K562 (cell line): Measurements from ENCODE around the gene KIF14. TPM values are rescaled to one million over a fixed set of nuclear protein-coding genes. Genes with fewer than 3 reads are reported as not detected.

ENCODE experiments used
- ATAC-seq: fragments of 200-7000 bp; cut with Tn5 transposase; 3 replicates; pipeline ENCODE4 v1.9.1; 2020; ENCODE audit warnings: moderate library complexity
- Bru-seq: library from RNA; stranded (reverse); fragments of 400-500 nt; gene quantifications from one replicate; lab custom pipeline; 2021; lab: Mats Ljungman, UMichigan
- BruChase-seq, 2 experiments: library from RNA; stranded (reverse); fragments of 400-500 nt; gene quantifications; one replicate each; lab custom pipeline; 2021; lab: Mats Ljungman, UMichigan
- BruUV-seq: library from RNA; stranded (reverse); fragments of 400-500 nt; replicated peaks from 2 replicates; lab custom pipeline; 2021; lab: Mats Ljungman, UMichigan
- CTCF ChIA-PET: fragments of 300-600 bp; formaldehyde crosslinking; extraction: SDS; loops from one replicate; lab custom pipeline; 2021; ENCODE audit warnings: low intra/inter-chr PET ratio; lab: Yijun Ruan, JAX
- POLR2A ChIA-PET: fragments of 300-600, 350-650 bp; sonication (Branson Sonifier 250); formaldehyde crosslinking; extraction: SDS; loops from one replicate; lab custom pipeline; 2021; ENCODE audit warnings: antibody characterized with exemption, inconsistent platforms; lab: Yijun Ruan, JAX
- DNase-seq, 4 experiments: peaks; one replicate each; pipeline versions ENCODE4 v3.0.0 to v3.0.0-alpha.2; 2011 to 2018; ENCODE audit warnings: low spot score in 3 of 4, mixed read lengths in 3 of 4; ENCODE audit errors: extremely low read depth in 1 of 4
- FAIRE-seq: peaks from 2 replicates; lab custom pipeline; 2011; peaks lifted over from hg19 to GRCh38; lab: Jason Lieb, UNC
- H2AFZ ChIP-seq: 2 replicates; pipeline ENCODE4 v1.6.0; 2011; ENCODE audit warnings: low read depth, low read length, control low read depth, inconsistent platforms
- H3K27ac ChIP-seq: fragments of 200-600 bp; 3 replicates; pipeline ENCODE4 v1.8.0; 2011; ENCODE audit warnings: low read depth, mild to moderate bottlenecking, control low read depth, inconsistent platforms, low read length, moderate library complexity, mixed read lengths; ENCODE audit errors: extremely low read depth
- H3K27me3 ChIP-seq, 2 experiments: fragments of 300-600 bp in 1 of 2; 2 replicates in 1 of 2; 3 replicates in 1 of 2; pipeline versions ENCODE4 v1.6.0 to v1.8.0; 2011; ENCODE audit warnings: inconsistent platforms in 2 of 2, low read length in 2 of 2, mild to moderate bottlenecking in 1 of 2, mixed read lengths in 1 of 2, moderate library complexity in 1 of 2; ENCODE audit not compliant: control insufficient read depth in 2 of 2, insufficient read depth in 2 of 2
- H3K36me3 ChIP-seq: fragments of 300-600 bp; 3 replicates; pipeline ENCODE4 v1.8.0; 2011; ENCODE audit warnings: mild to moderate bottlenecking, low read length, inconsistent platforms; ENCODE audit not compliant: control insufficient read depth, insufficient read depth
- H3K4me1 ChIP-seq, 2 experiments: fragments of 200-600 bp in 1 of 2; replicated peaks in 1 of 2; 2 replicates in 1 of 2; 3 replicates in 1 of 2; pipeline versions ENCODE4 v1.5.1 to v1.8.0; 2011; ENCODE audit warnings: inconsistent platforms in 2 of 2, low read length in 2 of 2, mild to moderate bottlenecking in 1 of 2, mixed read lengths in 1 of 2, moderate library complexity in 1 of 2; ENCODE audit not compliant: control insufficient read depth in 2 of 2, insufficient read depth in 2 of 2
- H3K4me2 ChIP-seq: 2 replicates; pipeline ENCODE4 v1.6.1; 2011; ENCODE audit warnings: low read length, control low read depth, inconsistent platforms, mixed read lengths; ENCODE audit not compliant: insufficient read depth
- H3K4me3 ChIP-seq: fragments of 200-600 bp; sonication (generic), shearing (Covaris generic); 2 replicates; pipeline ENCODE4 v1.5.1; 2016; ENCODE audit warnings: control low read depth, inconsistent platforms
- H3K79me2 ChIP-seq: fragments of 200-600 bp; 3 replicates; pipeline ENCODE4 v1.8.0; 2011; ENCODE audit warnings: low read length, inconsistent platforms; ENCODE audit not compliant: control insufficient read depth, insufficient read depth
- H3K9ac ChIP-seq, 2 experiments: 2 replicates each; pipeline versions ENCODE4 v1.6.0 to v1.6.1; 2011; ENCODE audit warnings: low read depth in 2 of 2, low read length in 2 of 2, control low read depth in 1 of 2, inconsistent platforms in 1 of 2, mild to moderate bottlenecking in 1 of 2, mixed read lengths in 1 of 2; ENCODE audit not compliant: insufficient read depth in 1 of 2
- H3K9me1 ChIP-seq: one replicate; pipeline ENCODE4 v1.6.0; 2011; ENCODE audit warnings: inconsistent platforms, mild to moderate bottlenecking, low read length, moderate library complexity; ENCODE audit not compliant: control insufficient read depth, insufficient read depth
- H3K9me3 ChIP-seq: replicated peaks from 2 replicates; pipeline ENCODE4 v1.5.1; 2011; ENCODE audit warnings: low read depth, low read length, inconsistent platforms; ENCODE audit not compliant: control insufficient read depth, insufficient read depth
- H4K20me1 ChIP-seq: replicated peaks from 2 replicates; pipeline ENCODE4 v1.6.1; 2011; ENCODE audit warnings: low read length, inconsistent platforms, mixed read lengths; ENCODE audit not compliant: control insufficient read depth, insufficient read depth
- TSC22D4 ChIP-seq: fragments of 450-650 bp; IDR thresholded peaks from 2 replicates; pipeline ENCODE4 v1.6.1; 2016; ENCODE audit warnings: missing genetic modification characterization, missing biosample characterization, control low read depth
- ZKSCAN3 ChIP-seq: fragments of 250-450 bp; sonication (Bioruptor Pico); IDR thresholded peaks from 2 replicates; pipeline ENCODE4 v1.4.0; 2020
- ZNF79 ChIP-seq: fragments of 250-450 bp; sonication (Bioruptor Pico); IDR thresholded peaks from 2 replicates; pipeline ENCODE4 v1.4.0; 2020; ENCODE audit warnings: low read depth, mild to moderate bottlenecking, moderate library complexity
- WGBS: fragments of 100-300 bp; shearing (Covaris generic); methylation state at CpG from one replicate; pipeline ENCODE4 v1.1.6; 2016; ENCODE audit warnings: low coverage, mixed read lengths; ENCODE audit not compliant: insufficient coverage; ENCODE audit errors: missing lambda C conversion rate; 5-methylcytosine and 5-hydroxymethylcytosine counted together
- in situ Hi-C: fragments of 300-500 bp; cut with MboI; formaldehyde crosslinking; loops from 4 replicates; pipeline ENCODE4 v1.15.0; 2018; ENCODE audit warnings: inconsistent platforms, mixed read lengths
- intact Hi-C: fragments of 100-400 bp; cut with micrococcal nuclease; formaldehyde crosslinking; loops from 2 replicates; pipeline ENCODE4 v1.14.2; 2022
- long read RNA-seq, 3 experiments: library from polyadenylated mRNA in 2 of 3; library from RNA in 1 of 3; unstranded in 2 of 3; stranded (forward) in 1 of 3; transcript quantifications; one replicate each; pipeline ENCODE4 v2.0.0, GENCODE V29; 2019 to 2022
- polyA minus RNA-seq, 3 experiments: library from RNA; depleted of rRNA, polyadenylated mRNA; stranded (reverse); fragments of >200 nt; gene quantifications; 2 replicates each; pipeline ENCODE4 v1.2.3, GENCODE V29; 2011
- polyA plus RNA-seq, 8 experiments: library from polyadenylated mRNA; depleted of rRNA in 4 of 8; stranded (reverse) in 5 of 8; unstranded in 3 of 8; fragments of >200 nt; fragmentation: Nextera tagmentation in 2 of 8; fragmentation: Illumina TruSeq in 1 of 8; extraction: Ambion mirVana in 2 of 8; extraction: Trizol in 1 of 8; gene quantifications; 2 replicates each; pipeline versions ENCODE4 v1.2.1 to v1.2.3, GENCODE V29; 2011 to 2014; ENCODE audit warnings: inconsistent platforms in 1 of 8, missing spikeins in 1 of 8
- total RNA-seq, 7 experiments: library from RNA; depleted of rRNA in 6 of 7; stranded (reverse); fragments of >200 nt in 6 of 7; fragmentation: Illumina TruSeq in 2 of 7; extraction: Trizol in 2 of 7; gene quantifications; 2 replicates each; pipeline versions ENCODE4 v1.2.1 to v1.2.3, GENCODE V29; 2011 to 2021; ENCODE audit warnings: low replicate concordance in 1 of 7
- TF ChIP-seq, protein P1 (sequence below): fragments of 450-650 bp; formaldehyde crosslinking; IDR thresholded peaks from 2 replicates; pipeline ENCODE4 v1.4.0; 2020; ENCODE audit warnings: mild to moderate bottlenecking, moderate library complexity
- TF ChIP-seq, protein P2 (sequence below): fragments of 450-650 bp; IDR thresholded peaks from 2 replicates; pipeline ENCODE4 v1.6.1; 2016; ENCODE audit warnings: mild to moderate bottlenecking

Gene KIF14, protein sequence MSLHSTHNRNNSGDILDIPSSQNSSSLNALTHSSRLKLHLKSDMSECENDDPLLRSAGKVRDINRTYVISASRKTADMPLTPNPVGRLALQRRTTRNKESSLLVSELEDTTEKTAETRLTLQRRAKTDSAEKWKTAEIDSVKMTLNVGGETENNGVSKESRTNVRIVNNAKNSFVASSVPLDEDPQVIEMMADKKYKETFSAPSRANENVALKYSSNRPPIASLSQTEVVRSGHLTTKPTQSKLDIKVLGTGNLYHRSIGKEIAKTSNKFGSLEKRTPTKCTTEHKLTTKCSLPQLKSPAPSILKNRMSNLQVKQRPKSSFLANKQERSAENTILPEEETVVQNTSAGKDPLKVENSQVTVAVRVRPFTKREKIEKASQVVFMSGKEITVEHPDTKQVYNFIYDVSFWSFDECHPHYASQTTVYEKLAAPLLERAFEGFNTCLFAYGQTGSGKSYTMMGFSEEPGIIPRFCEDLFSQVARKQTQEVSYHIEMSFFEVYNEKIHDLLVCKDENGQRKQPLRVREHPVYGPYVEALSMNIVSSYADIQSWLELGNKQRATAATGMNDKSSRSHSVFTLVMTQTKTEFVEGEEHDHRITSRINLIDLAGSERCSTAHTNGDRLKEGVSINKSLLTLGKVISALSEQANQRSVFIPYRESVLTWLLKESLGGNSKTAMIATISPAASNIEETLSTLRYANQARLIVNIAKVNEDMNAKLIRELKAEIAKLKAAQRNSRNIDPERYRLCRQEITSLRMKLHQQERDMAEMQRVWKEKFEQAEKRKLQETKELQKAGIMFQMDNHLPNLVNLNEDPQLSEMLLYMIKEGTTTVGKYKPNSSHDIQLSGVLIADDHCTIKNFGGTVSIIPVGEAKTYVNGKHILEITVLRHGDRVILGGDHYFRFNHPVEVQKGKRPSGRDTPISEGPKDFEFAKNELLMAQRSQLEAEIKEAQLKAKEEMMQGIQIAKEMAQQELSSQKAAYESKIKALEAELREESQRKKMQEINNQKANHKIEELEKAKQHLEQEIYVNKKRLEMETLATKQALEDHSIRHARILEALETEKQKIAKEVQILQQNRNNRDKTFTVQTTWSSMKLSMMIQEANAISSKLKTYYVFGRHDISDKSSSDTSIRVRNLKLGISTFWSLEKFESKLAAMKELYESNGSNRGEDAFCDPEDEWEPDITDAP (N-terminal part only)
- 13.4 and 90.0 TPM in 2 replicates for total RNA-seq (2011; cell fraction: chromatin; rRNA removed; ENCODE audit: low replicate concordance)
- total RNA-seq (2011; cell fraction: nucleolus; rRNA removed): 7.8 and 12.8 TPM in 2 replicates
- total RNA-seq (2011; cell fraction: nucleoplasm; rRNA removed): 20.8 TPM in 2 replicates
- total RNA-seq (2014; rRNA removed) (22.4 and 24.8 TPM in 2 replicates), total RNA-seq (2014; rRNA removed; fragmentation: Illumina TruSeq; extraction: Trizol) (47.4 and 55.8 TPM in 2 replicates), total RNA-seq (2015; rRNA removed; fragmentation: Illumina TruSeq; extraction: Trizol) (40.5 and 43.1 TPM in 2 replicates), total RNA-seq (2021) (25.0 and 26.8 TPM in 2 replicates), polyA plus RNA-seq (2011; rRNA removed) (25.0 and 37.5 TPM in 2 replicates), polyA plus RNA-seq (2014; fragmentation: Illumina TruSeq; extraction: Trizol) (28.6 and 31.7 TPM in 2 replicates), polyA plus RNA-seq (2014; fragmentation: Nextera tagmentation; extraction: Ambion mirVana) (10 to 100 TPM; 11.5 to 14.0 TPM), polyA plus RNA-seq (2014; rRNA removed) (25.1 and 29.0 TPM in 2 replicates), polyA minus RNA-seq (2011; rRNA and poly(A)+ RNA removed) (52.8 and 53.0 TPM in 2 replicates), Bru-seq, nascent RNA (percentile 89 among the genes with signal in this experiment), BruChase-seq, experiment 1, labeled RNA remaining after a 2-hour chase (percentile 91 among the genes with signal in this experiment), BruChase-seq, experiment 2, labeled RNA remaining after a 6-hour chase (percentile 92 among the genes with signal in this experiment)
- polyA plus RNA-seq (2011; cell fraction: cytosol; rRNA removed): 3.2 and 7.5 TPM in 2 replicates
- 9.2 and 10.1 TPM in 2 replicates for polyA plus RNA-seq (2011; cell fraction: nucleus; rRNA removed)
- 15.3 and 18.7 TPM in 2 replicates for polyA plus RNA-seq (2012)
- 14.6 and 20.4 TPM in 2 replicates for polyA minus RNA-seq (2011; cell fraction: cytosol; rRNA and poly(A)+ RNA removed)
- 10.5 and 17.9 TPM in 2 replicates for polyA minus RNA-seq (2011; cell fraction: nucleus; rRNA and poly(A)+ RNA removed)
- long read RNA-seq, experiment 1, full-length matches to known transcripts: 3 of 37 reads
- long read RNA-seq, experiment 1, partial matches to known transcripts: 18 of 37 reads
- long read RNA-seq, experiment 1, other reads (novel, unspliced or antisense): 16 of 37 reads
- long read RNA-seq, experiment 2, partial matches to known transcripts: 0 of 12 reads
- long read RNA-seq, experiment 2, other reads (novel, unspliced or antisense): 12 of 12 reads
- long read RNA-seq, experiment 3, partial matches to known transcripts: 14 of 24 reads
- long read RNA-seq, experiment 3, other reads (novel, unspliced or antisense): 10 of 24 reads

DNA sequence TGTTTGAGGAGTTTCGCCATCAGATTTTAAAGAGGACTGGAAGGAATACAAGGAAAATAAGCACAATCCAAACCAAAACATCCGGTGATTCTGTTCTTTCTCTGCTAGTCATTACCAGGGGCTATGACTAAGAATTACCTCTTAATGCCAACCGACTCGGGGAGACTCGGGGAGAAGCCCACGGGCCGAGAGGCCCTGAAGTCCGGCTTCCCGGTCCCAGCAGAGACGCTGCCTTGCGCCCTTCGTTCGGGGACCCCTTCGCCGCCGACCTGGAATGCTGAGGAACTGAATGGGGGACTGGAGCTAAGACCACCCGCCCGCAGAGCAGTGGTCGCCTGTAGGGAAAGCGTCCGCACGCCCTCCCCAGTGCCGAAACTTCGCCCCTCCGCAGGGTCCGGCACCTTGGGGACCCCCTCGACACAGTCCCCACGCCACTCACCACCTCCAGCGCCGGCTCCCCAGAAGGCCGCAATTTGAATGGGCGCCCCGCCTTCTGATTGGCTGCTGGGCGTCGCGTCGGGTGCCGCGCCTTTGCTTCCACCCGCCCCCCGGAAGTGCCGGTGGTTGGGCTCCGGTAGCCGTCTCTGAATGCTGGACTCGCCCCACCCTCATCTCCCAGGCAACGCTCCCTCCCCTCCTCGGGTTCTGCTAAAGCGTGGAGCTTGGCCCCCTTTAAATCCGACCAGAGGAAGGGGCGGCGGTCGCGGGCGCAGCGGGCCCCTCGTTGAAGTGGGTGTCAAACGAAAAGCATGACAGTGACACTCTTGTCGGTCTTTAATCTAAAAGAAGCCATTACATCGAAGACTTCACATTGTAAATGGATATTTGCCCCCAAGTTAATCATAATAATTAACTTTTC is at the start of gene KIF14:
Gene KIF14 (minus strand): TSS at position 479 of the 859 bp plus-strand sequence. CDS start 2,028 bp downstream, outside the sequence.
- FAIRE-seq (peak; percentile 83), ATAC-seq (peak; percentile 99), DNase-seq (peak; percentile 99)
- Histone ChIP-seq H2AFZ (peak within 1 kb of the TSS; percentile 95), H3K79me2 (peaks cover 31% of the 10 kb centered on the region), H3K4me1 (peaks cover 3 to 15% of the 10 kb centered on the region in 2 experiments; a peak in 4 of 5 replicates), H3K4me2 (peak within 1 kb of the TSS; percentile 88), H3K36me3 (peaks cover 39% of the 10 kb centered on the region), H3K4me3 (peak within 1 kb of the TSS; percentile 75), H4K20me1 (no peaks in the 10 kb centered on the region), H3K27me3 (no peaks in the 10 kb centered on the region), H3K9me3 (no peaks in the 10 kb centered on the region), H3K9me1 (no peaks in the 10 kb centered on the region), H3K27ac (peak within 1 kb of the TSS; percentile 88), H3K9ac (peak within 1 kb of the TSS; percentile 96 to 98)
- in situ Hi-C loops (loop anchor here (5.0 kb wide), 1 partner anchor 182 kb away; no protein-coding TSS in a partner anchor), intact Hi-C loops (loop anchor here (1.0 to 5.0 kb wide), 4 partner anchors 50 to 422 kb away; partner anchors contain the start of gene KIF21B)
- 1% methylated on average over 49 of the region's 59 CpGs for WGBS
- ChIA-PET POLR2A (interaction anchor here (0.6 to 4.3 kb wide), 12 partner anchors 10 to 765 kb away, joined by 3 to 23 read pairs (median 3); partner anchors contain the start of gene DDX59), CTCF (interaction anchor here (0.7 to 6.0 kb wide), 2 partner anchors 183 to 551 kb away, joined by 4 to 110 read pairs; no protein-coding TSS in a partner anchor)
- no TSS peak for BruUV-seq
- TF ChIP-seq, protein P1, sequence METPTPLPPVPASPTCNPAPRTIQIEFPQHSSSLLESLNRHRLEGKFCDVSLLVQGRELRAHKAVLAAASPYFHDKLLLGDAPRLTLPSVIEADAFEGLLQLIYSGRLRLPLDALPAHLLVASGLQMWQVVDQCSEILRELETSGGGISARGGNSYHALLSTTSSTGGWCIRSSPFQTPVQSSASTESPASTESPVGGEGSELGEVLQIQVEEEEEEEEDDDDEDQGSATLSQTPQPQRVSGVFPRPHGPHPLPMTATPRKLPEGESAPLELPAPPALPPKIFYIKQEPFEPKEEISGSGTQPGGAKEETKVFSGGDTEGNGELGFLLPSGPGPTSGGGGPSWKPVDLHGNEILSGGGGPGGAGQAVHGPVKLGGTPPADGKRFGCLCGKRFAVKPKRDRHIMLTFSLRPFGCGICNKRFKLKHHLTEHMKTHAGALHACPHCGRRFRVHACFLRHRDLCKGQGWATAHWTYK (CRISPR knock-in tag): peak; percentile 15; the same call in 1 of the 2 replicates
- TF ChIP-seq ZNF79 (no peak), ZKSCAN3 (no peak), TSC22D4 (tag) (no peak)
- TF ChIP-seq, protein P2, sequence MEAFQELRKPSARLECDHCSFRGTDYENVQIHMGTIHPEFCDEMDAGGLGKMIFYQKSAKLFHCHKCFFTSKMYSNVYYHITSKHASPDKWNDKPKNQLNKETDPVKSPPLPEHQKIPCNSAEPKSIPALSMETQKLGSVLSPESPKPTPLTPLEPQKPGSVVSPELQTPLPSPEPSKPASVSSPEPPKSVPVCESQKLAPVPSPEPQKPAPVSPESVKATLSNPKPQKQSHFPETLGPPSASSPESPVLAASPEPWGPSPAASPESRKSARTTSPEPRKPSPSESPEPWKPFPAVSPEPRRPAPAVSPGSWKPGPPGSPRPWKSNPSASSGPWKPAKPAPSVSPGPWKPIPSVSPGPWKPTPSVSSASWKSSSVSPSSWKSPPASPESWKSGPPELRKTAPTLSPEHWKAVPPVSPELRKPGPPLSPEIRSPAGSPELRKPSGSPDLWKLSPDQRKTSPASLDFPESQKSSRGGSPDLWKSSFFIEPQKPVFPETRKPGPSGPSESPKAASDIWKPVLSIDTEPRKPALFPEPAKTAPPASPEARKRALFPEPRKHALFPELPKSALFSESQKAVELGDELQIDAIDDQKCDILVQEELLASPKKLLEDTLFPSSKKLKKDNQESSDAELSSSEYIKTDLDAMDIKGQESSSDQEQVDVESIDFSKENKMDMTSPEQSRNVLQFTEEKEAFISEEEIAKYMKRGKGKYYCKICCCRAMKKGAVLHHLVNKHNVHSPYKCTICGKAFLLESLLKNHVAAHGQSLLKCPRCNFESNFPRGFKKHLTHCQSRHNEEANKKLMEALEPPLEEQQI: peak; percentile 76
